HG02678 (cell line): ENCODE results near the gene CDCA7L.

Experiments
- ATAC-seq: cut with Tn5 transposase; IDR thresholded peaks from one replicate; pipeline ENCODE4 v1.9.1; 2021; ENCODE audit warnings: mild to moderate bottlenecking, moderate library complexity; ENCODE audit not compliant: unreplicated experiment

The CDCA7L gene

GRCh38 chr7:21945454-21946221 lies at the start of gene CDCA7L:
Gene CDCA7L, minus strand, starts transcription at chr7:21945899. Its CDS starts 95 bp downstream, at chr7:21945804.
- peak; percentile 87 for ATAC-seq

GRCh38 chr7:21986096-21986495 lies 40.4 kb upstream of the CDCA7L start:
- no peak for ATAC-seq

- no peak for ATAC-seq
Measured at GRCh38 chr7:21984042-21984441, 38.3 kb upstream of the CDCA7L start.

- no peak for ATAC-seq
Measured at GRCh38 chr7:21983056-21983455, 37.4 kb upstream of the CDCA7L start.

GRCh38 chr7:21981524-21981923 lies 35.8 kb upstream of the CDCA7L start:
- ATAC-seq, result no peak

- ATAC-seq, result no peak
Measured at GRCh38 chr7:21980926-21981500, 35.3 kb upstream of the CDCA7L start.

GRCh38 chr7:21972397-21972784 lies 26.7 kb upstream of the CDCA7L start:
- ATAC-seq, result no peak

- ATAC-seq, result no peak
Measured at GRCh38 chr7:21971780-21972396, 26.2 kb upstream of the CDCA7L start.

- ATAC-seq, result no peak
Measured at GRCh38 chr7:21969822-21970221, 24.1 kb upstream of the CDCA7L start.

- no peak for ATAC-seq
Measured at GRCh38 chr7:21967598-21968003, 21.9 kb upstream of the CDCA7L start.

- ATAC-seq, result peak; percentile 87
Measured at GRCh38 chr7:21966271-21966670, 20.6 kb upstream of the CDCA7L start.

- no peak for ATAC-seq
Measured at GRCh38 chr7:21965291-21965690, 19.6 kb upstream of the CDCA7L start.

- ATAC-seq, result no peak
Measured at GRCh38 chr7:21962677-21963076, 17.0 kb upstream of the CDCA7L start.

- no peak for ATAC-seq
Measured at GRCh38 chr7:21960922-21961321, 15.2 kb upstream of the CDCA7L start.

GRCh38 chr7:21959387-21959776 lies 13.7 kb upstream of the CDCA7L start:
- no peak for ATAC-seq

GRCh38 chr7:21953781-21954180 lies 8.1 kb upstream of the CDCA7L start:
- no peak for ATAC-seq

GRCh38 chr7:21948887-21949540 lies 3.3 kb upstream of the CDCA7L start:
- ATAC-seq, result no peak

GRCh38 chr7:21948364-21948763 lies 2.7 kb upstream of the CDCA7L start:
- ATAC-seq, result no peak

GRCh38 chr7:21947946-21948345 lies 2.2 kb upstream of the CDCA7L start:
- ATAC-seq, result no peak

- ATAC-seq, result no peak
Measured at GRCh38 chr7:21947056-21947455, 1.4 kb upstream of the CDCA7L start.

GRCh38 chr7:21946222-21946709 lies 567 bp upstream of the CDCA7L start:
- no peak for ATAC-seq
